Measurements from ENCODE around the gene OLFML2A.

The OLFML2A gene

GRCh38 chr9:124815601-124816000 lies 38.7 kb downstream of the OLFML2A start:
- H3K9me3 ChIP-seq (ENCODE audit: insufficient read depth, low read depth, low read length) = no peaks in the 10 kb centered on the region
- H3K9me2 ChIP-seq (replicated peaks; ENCODE audit: low read depth, low read length) = no peaks in the 10 kb centered on the region
- H3K4me3 ChIP-seq (ENCODE audit: low read length, poor library complexity, severe bottlenecking) = no peak overlapping the region
- no peaks in the 10 kb centered on the region for H3F3A ChIP-seq (ENCODE audit: low read depth)
- no peak overlapping the region for H3K9ac ChIP-seq (ENCODE audit: low read depth, low read length, poor library complexity, severe bottlenecking)
- no peak overlapping the region for H3K4me2 ChIP-seq (ENCODE audit: low read depth, low read length, poor library complexity, severe bottlenecking)
- H3K36me3 ChIP-seq (ENCODE audit: insufficient read depth, low read length) = no peaks in the 10 kb centered on the region
- TF ChIP-seq EZH2phosphoT487 (IDR thresholded peaks at IDR 0.05; ENCODE audit: borderline replicate concordance) (no peak), CTCF (conservative IDR thresholded peaks at IDR 0.05; ENCODE audit: low read length) (no peak)
- no peaks in the 10 kb centered on the region for H4K20me1 ChIP-seq (ENCODE audit: insufficient read depth, low read length, poor library complexity, severe bottlenecking)
- no peaks in the 10 kb centered on the region for H3K79me2 ChIP-seq (ENCODE audit: insufficient read depth, low read length)
- no peaks in the 10 kb centered on the region for H3K27me3 ChIP-seq (ENCODE audit: insufficient read depth, low read length, poor library complexity, severe bottlenecking)
- H3K4me1 ChIP-seq (ENCODE audit: insufficient read depth, low read length, poor library complexity, severe bottlenecking) = no peaks in the 10 kb centered on the region
- no peak overlapping the region for H2AFZ ChIP-seq (ENCODE audit: low read length)

- Histone ChIP-seq H3K4me2 (ENCODE audit: low read depth, low read length, poor library complexity, severe bottlenecking) (no peak overlapping the region), H3K4me1 (ENCODE audit: insufficient read depth, low read length, poor library complexity, severe bottlenecking) (no peaks in the 10 kb centered on the region), H3K4me3 (ENCODE audit: low read length, poor library complexity, severe bottlenecking) (no peak overlapping the region), H3K9me2 (replicated peaks; ENCODE audit: low read depth, low read length) (no peaks in the 10 kb centered on the region), H3K79me2 (ENCODE audit: insufficient read depth, low read length) (no peaks in the 10 kb centered on the region), H4K20me1 (ENCODE audit: insufficient read depth, low read length, poor library complexity, severe bottlenecking) (no peaks in the 10 kb centered on the region), H3K9ac (ENCODE audit: low read depth, low read length, poor library complexity, severe bottlenecking) (no peak overlapping the region), H3K9me3 (ENCODE audit: insufficient read depth, low read depth, low read length) (no peaks in the 10 kb centered on the region), H3K27me3 (ENCODE audit: insufficient read depth, low read length, poor library complexity, severe bottlenecking) (no peaks in the 10 kb centered on the region), H3F3A (ENCODE audit: low read depth) (no peaks in the 10 kb centered on the region), H2AFZ (ENCODE audit: low read length) (peak overlapping the region; percentile 68; the same call in 1 of the 2 replicates), H3K36me3 (ENCODE audit: insufficient read depth, low read length) (no peaks in the 10 kb centered on the region)
- TF ChIP-seq EZH2phosphoT487 (IDR thresholded peaks at IDR 0.05; ENCODE audit: borderline replicate concordance) (no peak), CTCF (conservative IDR thresholded peaks at IDR 0.05; ENCODE audit: low read length) (no peak)
Measured at GRCh38 chr9:124818431-124819281, 41.7 kb downstream of the OLFML2A start.

GRCh38 chr9:124820698-124821623 lies 44.0 kb downstream of the OLFML2A start:
- no peak for TF ChIP-seq CTCF (conservative IDR thresholded peaks at IDR 0.05; ENCODE audit: low read length)
- no peak for TF ChIP-seq EZH2phosphoT487 (IDR thresholded peaks at IDR 0.05; ENCODE audit: borderline replicate concordance)
- H3K27me3 ChIP-seq (ENCODE audit: insufficient read depth, low read length, poor library complexity, severe bottlenecking) = no peaks in the 10 kb centered on the region
- no peaks in the 10 kb centered on the region for H3K36me3 ChIP-seq (ENCODE audit: insufficient read depth, low read length)
- H2AFZ ChIP-seq (ENCODE audit: low read length) = no peak overlapping the region
- no peaks in the 10 kb centered on the region for H3K4me1 ChIP-seq (ENCODE audit: insufficient read depth, low read length, poor library complexity, severe bottlenecking)
- no peaks in the 10 kb centered on the region for H4K20me1 ChIP-seq (ENCODE audit: insufficient read depth, low read length, poor library complexity, severe bottlenecking)
- no peak overlapping the region for H3K9ac ChIP-seq (ENCODE audit: low read depth, low read length, poor library complexity, severe bottlenecking)
- H3K9me3 ChIP-seq (ENCODE audit: insufficient read depth, low read depth, low read length) = no peaks in the 10 kb centered on the region
- no peaks in the 10 kb centered on the region for H3F3A ChIP-seq (ENCODE audit: low read depth)
- H3K4me2 ChIP-seq (ENCODE audit: low read depth, low read length, poor library complexity, severe bottlenecking) = no peak overlapping the region
- H3K9me2 ChIP-seq (replicated peaks; ENCODE audit: low read depth, low read length) = no peaks in the 10 kb centered on the region
- H3K4me3 ChIP-seq (ENCODE audit: low read length, poor library complexity, severe bottlenecking) = no peak overlapping the region
- H3K79me2 ChIP-seq (ENCODE audit: insufficient read depth, low read length) = no peaks in the 10 kb centered on the region
